DMS153 treated with DMSO at 0.1 percent for 48 hours (cell line): Measurements from ENCODE around the gene IQCK.
"Not testable (repeated sequence)": the region's sequence is repeated elsewhere in the genome, so short reads cannot be mapped to it uniquely, and the experiment has no call there.

Experiments used
- DNase-seq: peaks from one replicate; lab custom pipeline; 2025; ENCODE audit not compliant: unreplicated experiment; lab: John Stamatoyannopoulos, UW

Gene IQCK

GRCh38 chr16:19716183-19716582, 1.9 kb upstream of the IQCK start:
- DNase-seq = no peak

GRCh38 chr16:19716728-19717127, 1.3 kb upstream of the IQCK start:
- not testable (repeated sequence) for DNase-seq

GRCh38 chr16:19717314-19717713, 757 bp upstream of the IQCK start:
- DNase-seq = no peak

GRCh38 chr16:19718624-19718965, 524 bp downstream of the IQCK start:
- DNase-seq = no peak

GRCh38 chr16:19722269-19722952, 4.3 kb downstream of the IQCK start:
- DNase-seq = no peak

GRCh38 chr16:19722981-19723380, 4.9 kb downstream of the IQCK start:
- DNase-seq = no peak

- DNase-seq = no peak
Measured at GRCh38 chr16:19728636-19728965, 10.5 kb downstream of the IQCK start.

- DNase-seq = no peak
Measured at GRCh38 chr16:19733551-19733950, 15.5 kb downstream of the IQCK start.

- no peak for DNase-seq
Measured at GRCh38 chr16:19735074-19735867, 17.2 kb downstream of the IQCK start.

- DNase-seq = no peak
Measured at GRCh38 chr16:19737306-19738038, 19.4 kb downstream of the IQCK start.

- no peak for DNase-seq
Measured at GRCh38 chr16:19741354-19741753, 23.3 kb downstream of the IQCK start.

GRCh38 chr16:19743816-19744159, 25.7 kb downstream of the IQCK start:
- DNase-seq = no peak

GRCh38 chr16:19744670-19745069, 26.6 kb downstream of the IQCK start:
- no peak for DNase-seq

- DNase-seq = no peak
Measured at GRCh38 chr16:19745286-19746010, 27.4 kb downstream of the IQCK start.

GRCh38 chr16:19746561-19746960, 28.5 kb downstream of the IQCK start:
- DNase-seq = no peak

- no peak for DNase-seq
Measured at GRCh38 chr16:19748389-19749168, 30.5 kb downstream of the IQCK start.

GRCh38 chr16:19749571-19750080, 31.6 kb downstream of the IQCK start:
- no peak for DNase-seq

- DNase-seq = no peak
Measured at GRCh38 chr16:19751478-19752385, 33.7 kb downstream of the IQCK start.

GRCh38 chr16:19753815-19754643, 36.0 kb downstream of the IQCK start:
- no peak for DNase-seq
